Fibroblast of peridontal ligament (primary cell): ENCODE results near the gene FRMD4A.
A peak's percentile ranks its signal among the peaks of the same experiment; 100 is the strongest.
"Not testable (repeated sequence)": the region's sequence is repeated elsewhere in the genome, so short reads cannot be mapped to it uniquely, and the experiment has no call there.

Source experiments
- DNase-seq: peaks from one replicate; pipeline ENCODE4 v3.0.0-alpha.2; 2010; ENCODE audit errors: extremely low read depth

The FRMD4A gene

DNA sequence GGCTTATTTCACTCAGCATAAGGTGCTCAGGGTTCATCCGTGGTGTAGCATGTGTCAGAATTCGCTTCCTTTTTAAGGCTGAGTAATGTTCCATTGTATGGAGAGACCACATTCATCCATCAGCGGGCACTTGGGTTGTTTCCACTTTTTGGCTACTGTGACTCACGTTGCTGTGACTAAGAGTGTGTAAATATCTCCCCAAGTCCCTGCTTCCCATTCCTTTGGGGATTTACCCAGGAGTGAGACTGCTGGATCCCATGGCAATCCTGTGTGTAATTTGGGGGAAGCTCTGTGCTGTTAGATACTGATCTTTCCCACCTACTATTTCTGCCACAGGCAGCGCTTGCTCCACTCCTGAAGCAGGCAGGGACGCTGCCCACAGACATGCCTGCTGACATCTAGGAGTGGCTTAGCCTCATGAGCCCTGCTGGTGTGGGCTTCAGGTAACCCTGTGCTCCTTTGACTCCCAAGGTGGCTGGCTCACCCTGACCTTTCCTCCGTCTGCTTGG lies 346.0 kb downstream of the FRMD4A start:
- DNase-seq = peak; percentile 71

DNA sequence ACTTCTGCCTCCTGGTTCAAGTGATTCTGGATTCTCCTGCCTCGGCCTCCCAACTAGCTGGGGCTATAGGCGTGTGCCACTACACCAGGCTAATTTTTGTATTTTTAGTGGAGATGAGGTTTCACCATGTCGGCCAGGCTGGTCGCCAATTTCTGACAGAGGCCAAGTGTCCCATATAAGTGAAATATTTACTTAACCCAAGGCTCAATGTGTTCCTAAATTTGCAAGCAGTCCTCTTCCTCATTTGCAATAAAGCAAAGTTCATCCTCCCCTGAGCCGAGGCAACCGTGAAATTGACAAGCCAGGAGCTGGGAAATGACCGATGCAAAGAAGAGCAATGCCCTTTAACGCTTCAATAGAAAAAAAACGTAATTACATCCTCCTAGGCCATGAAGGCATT lies 347.7 kb downstream of the FRMD4A start:
- DNase-seq = no peak

DNA sequence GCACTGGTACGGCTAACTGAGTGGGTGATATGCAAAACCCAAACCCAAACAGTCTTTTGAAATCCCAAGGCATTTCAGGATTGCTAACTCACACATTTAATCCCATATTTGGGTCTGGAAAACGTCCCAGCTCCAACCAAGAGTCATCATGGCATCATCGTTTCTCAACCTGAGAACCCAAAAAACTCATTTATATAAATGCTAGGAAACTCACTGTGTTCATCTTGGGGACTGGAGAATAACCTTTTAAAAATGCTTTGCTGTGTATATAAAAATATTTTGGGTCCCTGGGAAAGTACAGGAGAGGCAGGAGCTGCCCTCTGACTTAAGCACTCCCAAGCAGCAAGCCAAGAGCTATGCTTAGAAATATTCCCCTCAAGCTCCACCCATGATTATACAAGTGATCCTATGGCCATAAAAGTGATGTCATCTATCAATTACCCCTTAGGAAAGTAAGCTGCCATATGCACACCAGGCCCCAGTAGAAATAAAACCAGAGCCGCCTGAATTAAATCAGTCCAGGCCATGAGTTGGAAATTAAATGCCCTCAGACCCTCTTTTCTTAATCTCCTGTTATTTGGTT lies 352.1 kb downstream of the FRMD4A start:
- peak; percentile 100 for DNase-seq

DNA sequence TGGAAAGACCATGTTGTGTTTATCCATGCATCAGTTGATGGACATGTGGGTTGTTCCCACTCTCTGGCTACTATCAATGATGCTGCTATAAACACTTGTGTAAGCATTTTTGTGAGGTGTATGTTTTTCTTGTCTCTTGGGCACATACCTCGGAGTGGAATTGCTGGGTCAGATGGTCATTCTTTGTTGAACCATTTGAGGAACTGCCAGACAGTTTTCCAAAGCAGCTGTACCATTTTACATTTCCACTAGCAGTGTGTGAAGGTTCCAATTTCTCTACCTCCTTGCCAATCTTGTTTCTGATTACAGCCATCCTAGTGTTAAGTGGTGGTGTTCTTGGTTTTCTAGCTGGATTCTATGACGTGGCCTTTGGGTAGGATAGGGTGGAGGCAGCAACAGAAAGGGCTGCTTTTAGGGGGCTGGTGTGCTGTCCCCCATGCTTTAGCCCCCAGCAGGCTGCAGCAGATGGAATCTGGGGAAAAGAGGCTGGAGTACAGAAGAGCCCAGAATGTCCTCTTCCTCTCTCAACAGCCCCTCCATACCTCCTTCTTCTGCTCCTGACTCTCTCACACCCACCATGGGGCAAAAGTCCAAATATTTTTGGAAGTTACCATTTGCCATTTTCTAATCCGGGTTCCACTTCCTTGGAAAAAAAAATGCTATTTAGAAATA lies 352.7 kb downstream of the FRMD4A start:
- DNase-seq = peak; percentile 59

DNA sequence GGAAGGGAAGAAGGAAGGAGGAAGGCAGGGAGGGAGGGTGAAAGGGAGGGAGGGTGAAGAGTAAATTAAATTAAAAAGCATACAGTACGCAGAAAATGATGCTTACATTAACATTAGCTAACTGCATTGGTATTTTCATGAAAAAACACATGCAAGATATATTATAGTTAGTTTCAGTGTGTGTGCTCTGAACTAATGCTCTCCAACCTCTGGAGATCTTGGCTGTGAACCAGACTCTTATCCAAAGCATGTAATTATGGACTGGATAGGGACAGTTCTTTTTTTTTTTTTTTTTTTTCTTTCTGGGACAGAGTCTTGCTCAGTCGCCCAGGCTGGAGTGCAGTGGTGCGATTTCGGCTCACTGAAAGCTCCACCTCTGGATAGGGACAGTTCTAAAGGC lies 357.0 kb downstream of the FRMD4A start:
- peak; percentile 86 for DNase-seq

DNA sequence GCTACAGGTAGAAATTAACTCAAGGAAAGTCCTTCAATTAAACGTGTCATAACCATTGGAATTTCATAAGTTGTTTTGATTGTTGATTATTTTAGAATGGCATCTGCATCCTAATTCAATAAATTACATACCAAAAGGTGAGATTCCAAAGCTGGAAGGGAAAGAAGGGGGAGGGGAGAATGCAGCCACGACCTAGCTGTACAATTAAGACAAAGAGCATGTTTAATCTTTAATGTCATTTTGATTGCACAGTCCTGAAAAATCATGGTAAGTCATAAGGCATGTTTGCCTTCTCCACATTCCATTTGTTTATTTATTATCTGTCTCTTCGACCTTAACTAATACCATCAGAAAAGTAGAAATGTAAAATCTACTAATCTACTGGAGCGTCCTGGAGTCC lies 358.1 kb downstream of the FRMD4A start:
- no peak for DNase-seq

DNA sequence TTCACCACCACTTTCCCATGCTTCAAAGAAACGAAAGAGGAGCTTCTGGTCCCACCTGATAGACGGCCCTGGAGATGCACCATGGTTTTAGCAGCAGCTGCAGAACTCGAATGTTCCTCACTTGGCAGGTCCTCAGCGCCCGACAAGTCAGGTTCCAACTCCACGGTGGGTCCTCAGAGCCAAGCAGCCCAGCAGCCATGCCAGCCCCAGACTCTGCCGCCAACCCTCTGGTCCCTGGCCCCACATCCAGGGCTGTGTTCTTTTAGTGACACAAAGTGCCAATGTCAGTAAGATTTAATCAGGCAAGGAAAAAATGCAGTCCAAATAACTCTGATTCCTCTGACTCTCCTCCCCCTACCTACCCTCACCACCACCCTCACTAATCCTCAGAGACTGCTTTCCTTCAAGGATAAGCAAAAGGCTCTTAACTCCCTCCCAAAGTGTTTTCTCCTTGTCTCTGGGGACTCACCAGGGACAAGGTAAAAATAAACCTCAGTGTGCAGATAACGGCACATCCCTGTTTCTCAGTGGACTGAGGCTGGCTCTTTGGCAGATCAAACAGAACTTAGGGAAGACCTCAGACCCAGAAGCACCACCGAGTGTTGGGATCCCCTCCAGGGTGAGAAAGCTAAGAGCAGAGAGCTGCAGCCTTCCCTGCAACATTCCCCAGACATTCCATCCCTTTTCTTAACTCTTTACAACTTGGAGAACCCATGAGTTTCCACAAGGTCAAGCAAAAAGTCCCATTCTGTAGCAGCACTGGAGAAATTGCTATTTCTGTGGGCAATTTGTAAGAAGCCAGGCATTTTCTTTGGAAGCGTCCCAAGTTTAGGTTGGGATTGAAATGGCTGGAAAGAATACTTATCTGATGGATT lies 358.9 kb downstream of the FRMD4A start:
- peak; percentile 94 for DNase-seq

DNA sequence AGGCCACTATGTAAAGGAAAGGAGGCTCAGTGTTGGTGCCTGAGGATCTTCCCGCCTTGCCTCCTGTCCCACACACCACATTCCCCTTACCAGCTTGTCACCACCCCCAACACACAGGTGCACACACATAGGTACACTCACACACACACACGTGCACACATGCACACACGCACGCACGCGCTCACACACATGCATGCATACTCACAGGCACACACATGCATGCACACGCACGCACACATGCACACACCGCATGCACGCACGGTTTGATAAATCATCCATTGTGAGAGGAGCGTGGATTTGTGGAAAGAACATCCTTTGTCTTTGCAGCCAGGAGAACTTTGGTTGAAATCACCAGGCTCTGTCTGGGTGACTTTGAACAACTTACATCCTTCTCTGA lies 359.8 kb downstream of the FRMD4A start:
- DNase-seq = no peak

DNA sequence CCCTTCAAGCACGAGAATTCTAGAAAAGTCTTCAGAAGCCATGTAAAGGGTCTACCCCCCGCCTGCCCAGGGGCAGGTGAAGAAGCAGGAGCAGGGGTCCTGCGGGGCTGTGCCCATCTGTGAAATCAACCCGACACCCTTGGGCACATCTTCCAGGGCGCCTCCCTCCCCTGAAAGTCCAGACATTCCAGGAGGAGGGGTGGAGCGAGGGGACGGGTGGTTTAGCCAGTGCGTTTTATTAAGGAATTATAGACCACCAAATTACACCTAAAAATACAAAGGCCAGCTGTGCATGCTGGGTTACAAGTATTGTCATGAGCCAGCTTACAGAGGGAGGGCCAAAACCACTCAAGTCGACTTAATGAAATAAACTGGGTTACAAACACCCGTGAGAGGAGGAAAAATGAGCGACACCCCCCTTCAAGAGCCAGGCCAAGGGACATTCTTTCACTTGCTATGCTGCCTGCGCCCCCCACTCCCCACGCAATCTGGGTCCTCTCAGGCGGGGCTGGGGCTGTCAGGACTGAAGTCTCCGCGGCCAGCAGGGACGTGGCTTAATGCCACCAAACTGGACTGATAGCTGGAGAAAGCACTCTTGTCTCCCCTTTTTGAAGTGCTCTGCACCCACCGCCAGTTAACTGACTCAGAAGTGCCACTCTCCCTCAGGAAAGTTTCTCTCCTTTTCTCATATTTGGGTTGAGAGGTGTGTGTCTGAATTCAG lies 360.3 kb downstream of the FRMD4A start:
- DNase-seq = no peak

DNA sequence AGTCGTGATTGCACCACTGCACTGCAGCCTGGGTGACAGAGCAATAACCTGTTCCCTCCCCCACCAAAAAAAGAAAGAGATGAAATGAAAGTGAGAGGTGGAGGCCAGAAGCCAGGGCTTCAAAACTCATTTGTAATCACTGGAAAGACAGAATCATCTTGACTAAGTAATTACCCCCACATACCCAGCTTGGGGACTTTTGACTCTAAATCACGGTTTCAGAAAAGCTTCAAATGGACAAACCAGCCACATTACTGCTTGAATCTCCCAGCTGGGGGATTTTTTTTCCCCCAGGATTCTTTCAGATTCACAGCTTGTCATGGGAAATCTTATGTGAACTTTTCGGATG lies 361.0 kb downstream of the FRMD4A start:
- no peak for DNase-seq

DNA sequence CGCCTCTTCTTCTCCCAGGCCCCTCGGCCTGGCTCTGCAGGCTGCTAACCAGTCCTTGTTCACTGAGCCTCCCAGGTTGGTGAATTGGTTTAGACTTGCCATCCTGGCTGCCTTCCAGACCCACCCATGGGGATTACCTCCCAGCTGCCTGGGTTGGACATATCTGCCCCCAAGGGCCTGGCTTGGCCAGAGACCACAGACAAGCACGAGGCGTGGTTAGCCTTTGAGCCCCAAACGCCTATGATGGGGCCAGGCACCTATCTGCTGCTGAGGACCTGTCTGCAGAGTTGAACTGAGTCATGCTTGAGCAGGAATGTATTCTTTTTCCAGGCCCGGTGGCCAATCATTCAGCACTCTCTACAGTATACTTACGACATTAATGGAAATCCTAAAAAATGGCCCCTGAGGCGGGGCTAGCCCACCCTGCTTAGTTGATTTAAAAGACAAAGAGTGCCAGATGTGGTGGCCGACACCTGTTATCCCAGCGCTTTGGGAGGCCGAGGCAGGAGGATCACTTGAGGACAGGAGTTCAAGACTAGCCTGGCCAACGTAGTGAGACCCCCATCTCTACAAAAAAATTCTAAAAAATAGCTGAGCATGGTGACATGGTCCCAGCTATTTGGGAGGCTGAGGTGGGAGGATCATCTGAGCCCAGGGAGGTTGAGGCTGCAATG lies 361.5 kb downstream of the FRMD4A start:
- DNase-seq = no peak

DNA sequence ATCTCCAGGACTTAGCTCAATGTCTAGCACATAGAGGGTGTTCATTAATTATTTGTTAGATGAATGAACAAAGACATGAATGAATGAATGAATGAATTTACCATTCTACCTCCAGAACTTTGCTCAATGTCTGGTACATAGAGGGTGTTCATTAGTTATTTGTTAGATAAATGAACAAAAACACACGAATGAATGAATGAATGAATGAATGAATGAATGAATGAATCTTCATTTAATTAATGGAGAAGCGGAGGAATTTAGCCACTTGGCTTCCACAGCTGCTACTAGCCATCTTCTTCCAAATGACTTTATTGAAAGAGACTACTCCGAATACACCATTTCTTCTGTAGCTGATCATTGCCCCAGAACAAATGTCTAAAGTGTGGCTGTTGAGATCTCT lies 368.9 kb downstream of the FRMD4A start:
- no peak for DNase-seq

DNA sequence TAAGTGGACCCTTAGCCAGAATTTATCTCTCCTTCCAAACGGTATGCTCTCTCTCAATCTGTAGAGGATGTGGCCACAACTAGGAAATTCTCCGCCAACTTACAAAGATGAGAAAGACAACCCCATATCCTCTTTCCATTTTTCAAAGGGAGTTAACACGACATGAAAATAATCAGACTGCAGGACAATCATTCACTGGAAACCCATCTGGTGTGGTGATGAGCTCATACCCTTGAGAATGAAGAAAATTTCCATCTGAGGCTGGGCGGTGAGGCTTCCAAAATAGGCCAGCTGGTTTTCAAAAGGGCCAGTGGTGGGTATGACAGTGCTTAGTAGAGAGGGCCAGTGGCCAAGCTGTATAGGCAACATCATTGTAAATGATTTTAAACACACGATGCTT lies 369.6 kb downstream of the FRMD4A start:
- peak; percentile 98 for DNase-seq

DNA sequence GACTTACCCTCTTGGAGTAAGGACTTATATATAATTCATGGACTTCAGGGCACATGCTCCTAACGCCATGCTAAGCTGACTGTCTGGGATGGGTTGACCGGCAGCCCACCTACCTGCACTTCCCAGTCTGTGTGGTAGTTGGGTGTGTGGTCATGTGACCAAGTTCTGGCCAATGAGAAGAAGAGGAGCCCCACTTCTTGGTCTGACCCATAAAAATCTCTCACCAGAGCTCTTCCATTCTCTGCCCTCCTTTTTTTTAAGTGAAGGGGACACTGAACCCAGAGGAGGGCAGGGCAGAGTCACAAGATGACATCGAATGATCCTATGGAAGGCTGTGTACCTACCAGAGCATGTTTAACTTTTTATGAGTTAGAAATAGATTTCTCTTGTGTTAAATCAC lies 370.1 kb downstream of the FRMD4A start:
- no peak for DNase-seq

DNA sequence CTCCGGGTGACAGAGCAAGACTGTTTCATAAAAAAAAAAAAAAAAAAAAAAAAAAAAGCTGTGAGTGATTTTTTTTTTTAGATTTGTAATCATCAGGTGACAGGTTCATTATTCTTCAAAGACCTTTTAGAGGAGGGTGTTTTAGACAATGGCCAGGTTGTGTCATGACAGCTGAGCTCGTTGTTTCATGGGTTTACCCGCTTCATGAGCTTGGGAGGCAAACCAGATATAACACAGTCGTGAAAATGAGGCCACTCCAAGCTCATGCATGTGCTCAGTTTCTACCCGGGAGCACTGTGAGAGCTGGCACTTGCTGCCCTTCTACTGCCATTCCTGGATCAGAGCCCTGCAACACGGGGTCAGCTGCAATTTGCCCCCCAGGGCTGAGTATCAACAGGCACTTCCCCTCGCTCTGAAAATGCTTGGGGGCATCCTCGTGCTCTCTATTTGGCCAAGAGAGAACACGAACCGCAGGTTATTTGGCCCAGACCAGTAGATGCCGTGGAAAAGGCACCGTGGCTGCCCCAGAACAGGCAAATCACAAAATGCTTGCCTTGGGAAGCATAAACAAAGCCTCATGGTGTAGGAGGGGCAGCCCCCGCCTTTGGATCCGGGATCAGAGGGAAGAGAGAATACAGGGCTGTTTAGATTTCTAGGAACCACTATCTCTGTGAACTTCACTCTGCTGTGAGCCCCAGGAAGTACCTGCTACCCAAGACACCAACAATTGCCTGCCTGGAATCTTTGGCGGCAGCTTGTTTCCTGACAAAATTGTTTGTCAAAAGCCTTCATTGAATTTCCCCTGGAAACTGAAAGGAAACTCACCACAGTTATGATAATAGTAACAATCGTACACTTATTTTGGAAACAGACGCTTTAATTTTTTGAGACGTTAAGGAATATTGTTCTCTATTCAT lies 371.0 kb downstream of the FRMD4A start:
- peak; percentile 45 for DNase-seq

DNA sequence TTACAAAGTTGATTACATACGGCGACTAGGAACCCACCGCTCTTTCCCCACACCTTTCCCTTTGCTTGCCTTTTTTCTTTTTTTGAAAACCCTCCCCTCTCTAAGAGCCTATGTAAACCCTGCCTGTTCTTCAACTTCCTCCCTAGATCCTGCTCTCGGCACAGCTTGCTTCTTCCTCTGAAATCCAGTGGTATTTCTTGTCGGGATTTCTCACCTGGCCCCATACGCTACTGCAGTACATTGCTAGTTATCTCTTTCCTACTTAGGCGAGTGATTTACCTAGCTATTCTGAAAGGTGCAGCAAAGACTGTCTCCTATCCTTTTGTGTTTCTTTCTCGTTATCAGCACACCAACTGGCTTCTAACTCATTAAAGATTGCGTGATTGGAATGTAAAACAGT lies 372.9 kb downstream of the FRMD4A start:
- no peak for DNase-seq

DNA sequence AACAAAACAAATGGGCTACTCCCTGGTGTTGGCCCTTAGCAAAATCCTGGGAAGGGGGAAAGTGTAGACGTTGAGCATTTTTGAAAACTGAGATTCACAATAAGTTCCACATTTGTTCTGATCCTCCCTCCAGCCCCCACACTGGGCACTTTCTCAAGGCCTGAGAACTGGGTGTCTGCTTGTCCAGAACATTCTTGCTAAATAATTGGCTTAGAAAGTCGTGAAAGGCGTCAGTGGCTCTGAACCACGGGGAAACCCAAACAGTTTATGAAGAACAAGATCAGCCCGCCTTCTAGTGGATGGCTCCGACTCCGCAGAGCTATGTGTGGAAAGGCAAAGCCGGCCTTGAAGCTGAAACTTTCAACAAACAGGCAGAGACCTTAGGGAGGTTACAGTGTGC lies 373.9 kb downstream of the FRMD4A start:
- peak; percentile 97 for DNase-seq

DNA sequence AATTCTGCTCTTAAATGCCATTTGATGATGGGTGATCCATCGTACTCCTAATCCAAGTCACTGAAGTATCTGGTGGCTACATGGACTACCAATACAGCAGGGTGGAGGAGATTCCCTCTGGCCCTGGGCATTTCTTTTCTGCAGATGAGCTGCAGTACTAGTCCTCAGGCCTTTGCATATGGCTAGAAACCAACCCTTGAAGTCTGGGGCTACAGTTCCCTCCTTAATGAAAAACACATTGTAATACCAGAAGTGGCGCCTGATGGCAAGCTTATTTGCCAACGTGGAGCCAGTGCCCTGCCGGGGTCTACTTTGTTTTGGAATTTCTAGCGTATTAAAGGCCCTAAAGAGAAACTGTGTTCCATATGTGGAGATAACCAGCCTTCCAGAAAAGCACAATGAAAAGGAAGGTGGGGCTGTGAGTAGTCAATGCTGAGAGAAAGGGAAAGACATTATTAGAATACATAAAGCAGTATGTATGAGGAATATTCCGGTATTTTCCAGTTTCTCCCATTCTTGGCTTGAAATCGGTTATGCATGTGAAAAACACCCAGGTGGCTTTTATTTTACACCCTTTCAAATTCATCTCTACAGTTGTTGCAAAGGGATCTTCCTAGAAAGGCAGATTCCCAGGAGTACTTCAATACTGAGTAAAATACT lies 375.2 kb downstream of the FRMD4A start:
- no peak for DNase-seq

DNA sequence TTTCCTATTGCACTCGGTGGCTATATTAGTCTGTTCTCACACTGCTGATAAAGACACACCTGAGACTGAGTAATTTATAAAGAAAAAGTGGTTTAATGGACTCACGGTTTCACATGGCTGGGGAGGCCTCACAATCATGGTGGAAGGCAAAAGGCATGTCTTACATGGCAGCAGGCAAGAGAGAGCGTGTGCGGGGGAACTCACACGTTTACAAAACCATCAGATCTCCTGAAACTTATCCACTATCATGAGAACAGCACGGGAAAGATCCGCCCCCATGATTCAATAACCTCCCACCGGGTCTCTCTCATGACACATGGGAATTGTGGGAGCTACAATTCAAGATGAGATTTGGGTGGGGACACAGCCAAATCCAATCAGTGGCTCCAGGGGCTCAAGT lies 376.5 kb downstream of the FRMD4A start:
- DNase-seq = not testable (repeated sequence)

DNA sequence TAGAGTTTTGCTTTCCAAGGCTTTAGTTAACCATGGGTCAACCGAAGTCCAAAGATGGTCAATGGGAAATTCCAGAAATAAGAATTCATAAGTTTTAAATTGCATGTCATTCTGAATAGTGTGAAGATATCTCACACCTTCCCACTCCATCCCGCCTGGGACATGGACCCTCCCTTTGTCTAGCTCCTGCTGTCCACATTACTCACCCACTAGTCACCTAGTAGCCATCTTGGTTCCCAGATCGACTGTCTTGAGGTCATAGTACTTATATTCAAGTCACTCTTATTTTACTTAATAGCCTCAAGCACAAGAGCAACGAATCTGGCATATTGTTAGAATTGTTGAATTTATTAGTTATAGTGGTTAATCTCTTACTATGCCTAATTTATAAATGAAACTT lies 377.4 kb downstream of the FRMD4A start:
- DNase-seq = no peak
